ENCODE measurements around the gene IKZF1.

IKZF1 gene

GRCh38 chr7:50356945-50357268, 52.4 kb downstream of the IKZF1 start:
- Histone ChIP-seq H3K79me2 (ENCODE audit: insufficient read depth, low read length) (peaks cover 96% of the 10 kb centered on the region), H2AFZ (ENCODE audit: low read length) (no peak overlapping the region), H3F3A (ENCODE audit: low read depth) (no peaks in the 10 kb centered on the region), H3K9me2 (replicated peaks; ENCODE audit: low read depth, low read length) (no peaks in the 10 kb centered on the region), H3K27me3 (ENCODE audit: insufficient read depth, low read length, poor library complexity, severe bottlenecking) (no peaks in the 10 kb centered on the region), H3K4me1 (ENCODE audit: insufficient read depth, low read length, poor library complexity, severe bottlenecking) (peaks cover 36% of the 10 kb centered on the region), H3K4me3 (ENCODE audit: low read length, poor library complexity, severe bottlenecking) (no peak overlapping the region), H4K20me1 (ENCODE audit: insufficient read depth, low read length, poor library complexity, severe bottlenecking) (peaks cover 5% of the 10 kb centered on the region), H3K4me2 (ENCODE audit: low read depth, low read length, poor library complexity, severe bottlenecking) (no peak overlapping the region), H3K9me3 (ENCODE audit: insufficient read depth, low read depth, low read length) (no peaks in the 10 kb centered on the region), H3K9ac (ENCODE audit: low read depth, low read length, poor library complexity, severe bottlenecking) (no peak overlapping the region), H3K36me3 (ENCODE audit: insufficient read depth, low read length) (peaks cover 79% of the 10 kb centered on the region; the same call in 1 of the 2 replicates)
- TF ChIP-seq EZH2phosphoT487 (IDR thresholded peaks at IDR 0.05; ENCODE audit: borderline replicate concordance) = no peak

GRCh38 chr7:50357426-50357825, 52.9 kb downstream of the IKZF1 start:
- Histone ChIP-seq H3K9me2 (replicated peaks; ENCODE audit: low read depth, low read length) (no peaks in the 10 kb centered on the region), H3K4me1 (ENCODE audit: insufficient read depth, low read length, poor library complexity, severe bottlenecking) (peaks cover 41% of the 10 kb centered on the region), H4K20me1 (ENCODE audit: insufficient read depth, low read length, poor library complexity, severe bottlenecking) (peaks cover under 1% of the 10 kb centered on the region), H2AFZ (ENCODE audit: low read length) (no peak overlapping the region), H3K9ac (ENCODE audit: low read depth, low read length, poor library complexity, severe bottlenecking) (no peak overlapping the region), H3K4me3 (ENCODE audit: low read length, poor library complexity, severe bottlenecking) (no peak overlapping the region), H3K27me3 (ENCODE audit: insufficient read depth, low read length, poor library complexity, severe bottlenecking) (no peaks in the 10 kb centered on the region), H3F3A (ENCODE audit: low read depth) (no peaks in the 10 kb centered on the region; the same call in 1 of the 2 replicates), H3K36me3 (ENCODE audit: insufficient read depth, low read length) (peaks cover 76% of the 10 kb centered on the region; the same call in 1 of the 2 replicates), H3K9me3 (ENCODE audit: insufficient read depth, low read depth, low read length) (no peaks in the 10 kb centered on the region), H3K79me2 (ENCODE audit: insufficient read depth, low read length) (peaks cover 96% of the 10 kb centered on the region), H3K4me2 (ENCODE audit: low read depth, low read length, poor library complexity, severe bottlenecking) (no peak overlapping the region)
- TF ChIP-seq CTCF (conservative IDR thresholded peaks at IDR 0.05; ENCODE audit: low read length) = no peak
- no peak for TF ChIP-seq EZH2phosphoT487 (IDR thresholded peaks at IDR 0.05; ENCODE audit: borderline replicate concordance)

- Histone ChIP-seq H3K4me1 (ENCODE audit: insufficient read depth, low read length, poor library complexity, severe bottlenecking) (peaks cover 48% of the 10 kb centered on the region), H3F3A (ENCODE audit: low read depth) (no peaks in the 10 kb centered on the region; the same call in 1 of the 2 replicates), H3K9me3 (ENCODE audit: insufficient read depth, low read depth, low read length) (no peaks in the 10 kb centered on the region), H3K4me3 (ENCODE audit: low read length, poor library complexity, severe bottlenecking) (no peak overlapping the region), H3K79me2 (ENCODE audit: insufficient read depth, low read length) (peaks cover 94% of the 10 kb centered on the region), H2AFZ (ENCODE audit: low read length) (no peak overlapping the region), H3K36me3 (ENCODE audit: insufficient read depth, low read length) (peaks cover 72% of the 10 kb centered on the region; the same call in 1 of the 2 replicates), H4K20me1 (ENCODE audit: insufficient read depth, low read length, poor library complexity, severe bottlenecking) (no peaks in the 10 kb centered on the region), H3K27me3 (ENCODE audit: insufficient read depth, low read length, poor library complexity, severe bottlenecking) (no peaks in the 10 kb centered on the region), H3K9ac (ENCODE audit: low read depth, low read length, poor library complexity, severe bottlenecking) (no peak overlapping the region), H3K4me2 (ENCODE audit: low read depth, low read length, poor library complexity, severe bottlenecking) (no peak overlapping the region), H3K9me2 (replicated peaks; ENCODE audit: low read depth, low read length) (no peaks in the 10 kb centered on the region)
- TF ChIP-seq EZH2phosphoT487 (IDR thresholded peaks at IDR 0.05; ENCODE audit: borderline replicate concordance) = no peak
- no peak for TF ChIP-seq CTCF (conservative IDR thresholded peaks at IDR 0.05; ENCODE audit: low read length)
Measured at GRCh38 chr7:50358041-50358705, 53.7 kb downstream of the IKZF1 start.

GRCh38 chr7:50358779-50359178, 54.3 kb downstream of the IKZF1 start:
- no peak overlapping the region for H3K4me3 ChIP-seq (ENCODE audit: low read length, poor library complexity, severe bottlenecking)
- no peaks in the 10 kb centered on the region for H3K9me3 ChIP-seq (ENCODE audit: insufficient read depth, low read depth, low read length)
- peaks cover 54% of the 10 kb centered on the region for H3K4me1 ChIP-seq (ENCODE audit: insufficient read depth, low read length, poor library complexity, severe bottlenecking)
- no peaks in the 10 kb centered on the region for H3K27me3 ChIP-seq (ENCODE audit: insufficient read depth, low read length, poor library complexity, severe bottlenecking)
- H4K20me1 ChIP-seq (ENCODE audit: insufficient read depth, low read length, poor library complexity, severe bottlenecking) = no peaks in the 10 kb centered on the region
- H3F3A ChIP-seq (ENCODE audit: low read depth) = no peaks in the 10 kb centered on the region; the same call in 1 of the 2 replicates
- TF ChIP-seq EZH2phosphoT487 (IDR thresholded peaks at IDR 0.05; ENCODE audit: borderline replicate concordance) (no peak), CTCF (conservative IDR thresholded peaks at IDR 0.05; ENCODE audit: low read length) (no peak)
- no peak overlapping the region for H2AFZ ChIP-seq (ENCODE audit: low read length)
- H3K36me3 ChIP-seq (ENCODE audit: insufficient read depth, low read length) = peaks cover 72% of the 10 kb centered on the region; the same call in 1 of the 2 replicates
- no peaks in the 10 kb centered on the region for H3K9me2 ChIP-seq (replicated peaks; ENCODE audit: low read depth, low read length)
- peaks cover 94% of the 10 kb centered on the region for H3K79me2 ChIP-seq (ENCODE audit: insufficient read depth, low read length)
- no peak overlapping the region for H3K9ac ChIP-seq (ENCODE audit: low read depth, low read length, poor library complexity, severe bottlenecking)
- H3K4me2 ChIP-seq (ENCODE audit: low read depth, low read length, poor library complexity, severe bottlenecking) = no peak overlapping the region

Data from Loucy (cell line).